ENCODE results near the gene SPAG5. TPM values are rescaled to one million over a fixed set of nuclear protein-coding genes. Genes with fewer than 3 reads are reported as not detected.

Gene SPAG5
- total and polyA plus RNA-seq, 3 experiments from 2014 or later = 3.5 to 79.7 (median 77.8) TPM

GRCh38 chr17:28574526-28574925, 24.3 kb downstream of the SPAG5 start:
- Histone ChIP-seq H3K4me1 (ENCODE audit: insufficient read depth, low read length) (peaks cover 48% of the 10 kb centered on the region), H3K27me3 (ENCODE audit: insufficient read depth, low read length, poor library complexity, severe bottlenecking) (no peaks in the 10 kb centered on the region), H3K36me3 (ENCODE audit: insufficient read depth, low read length) (no peaks in the 10 kb centered on the region), H3K4me3 (ENCODE audit: low read length) (no peak overlapping the region), H3K9me3 (ENCODE audit: low read length) (no peaks in the 10 kb centered on the region), H3K27ac (ENCODE audit: low read depth, low read length) (no peak overlapping the region)
- Mint-ChIP-seq H3K36me3 (peaks cover 0 to 16% (median 3%) of the 10 kb centered on the region in 3 donors), H3K27ac (peak overlapping the region in 2 of 8 donors; percentile 32 to 92), H3K27me3 (no peaks in the 10 kb centered on the region), H3K4me1 (peaks cover 45 to 60% (median 48%) of the 10 kb centered on the region in 3 donors), H3K4me3 (peak overlapping the region in 3 of 7 donors; percentile 32 to 76 (median 54)), H3K9me3 (no peaks in the 10 kb centered on the region)
- ChIA-PET CTCF (no interaction called here), POLR2A (no interaction called here)
- no peak for DNase-seq

DNA sequence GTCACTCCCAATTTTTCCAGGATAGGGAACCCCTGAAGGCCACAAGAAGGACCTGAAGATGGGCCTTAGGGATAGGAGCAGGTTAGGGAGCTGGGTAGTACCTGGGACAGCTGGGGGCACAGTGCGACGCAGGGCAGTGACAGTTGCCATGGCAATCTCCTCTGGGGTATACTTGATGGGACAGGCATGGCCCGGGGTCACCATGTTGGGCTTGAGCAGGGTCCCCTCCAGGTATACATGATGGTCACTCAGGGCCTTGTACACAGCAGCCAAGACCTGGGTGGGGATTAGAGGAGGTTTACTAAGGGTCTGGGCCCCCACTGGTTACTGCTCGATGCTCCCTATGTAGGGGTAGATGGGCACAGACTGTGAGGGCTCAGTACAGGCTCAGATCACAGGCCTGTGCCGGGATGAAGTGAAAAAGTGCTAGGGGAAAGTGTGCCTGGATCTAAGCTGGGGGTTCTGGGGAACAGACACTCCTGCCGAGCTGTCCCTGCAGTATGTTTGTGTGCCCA, 24.8 kb downstream of the SPAG5 start:
- peaks cover 49 to 65% (median 50%) of the 10 kb centered on the region in 3 donors for H3K4me1 Mint-ChIP-seq
- peak overlapping the region in 1 of 8 donors; percentile 32 for H3K27ac Mint-ChIP-seq
- H3K27me3 Mint-ChIP-seq = no peaks in the 10 kb centered on the region
- H3K27me3 ChIP-seq (ENCODE audit: insufficient read depth, low read length, poor library complexity, severe bottlenecking) = no peaks in the 10 kb centered on the region
- H3K9me3 ChIP-seq (ENCODE audit: low read length) = no peaks in the 10 kb centered on the region
- H3K9me3 Mint-ChIP-seq = no peaks in the 10 kb centered on the region
- no peaks in the 10 kb centered on the region for H3K36me3 ChIP-seq (ENCODE audit: insufficient read depth, low read length)
- H3K4me3 Mint-ChIP-seq = peak overlapping the region in 3 of 7 donors; percentile 32 to 76 (median 54)
- DNase-seq = no peak
- H3K4me1 ChIP-seq (ENCODE audit: insufficient read depth, low read length) = peaks cover 53% of the 10 kb centered on the region
- no peak overlapping the region for H3K4me3 ChIP-seq (ENCODE audit: low read length)
- no peak overlapping the region for H3K27ac ChIP-seq (ENCODE audit: low read depth, low read length)
- peaks cover 0 to 17% (median 4%) of the 10 kb centered on the region in 3 donors for H3K36me3 Mint-ChIP-seq
- CTCF ChIA-PET = no interaction called here
- POLR2A ChIA-PET = interaction anchor here (3.8 kb wide), 1 partner anchor 26 kb away, joined by 39 read pairs; the partner anchor contains the start of gene SPAG5

DNA sequence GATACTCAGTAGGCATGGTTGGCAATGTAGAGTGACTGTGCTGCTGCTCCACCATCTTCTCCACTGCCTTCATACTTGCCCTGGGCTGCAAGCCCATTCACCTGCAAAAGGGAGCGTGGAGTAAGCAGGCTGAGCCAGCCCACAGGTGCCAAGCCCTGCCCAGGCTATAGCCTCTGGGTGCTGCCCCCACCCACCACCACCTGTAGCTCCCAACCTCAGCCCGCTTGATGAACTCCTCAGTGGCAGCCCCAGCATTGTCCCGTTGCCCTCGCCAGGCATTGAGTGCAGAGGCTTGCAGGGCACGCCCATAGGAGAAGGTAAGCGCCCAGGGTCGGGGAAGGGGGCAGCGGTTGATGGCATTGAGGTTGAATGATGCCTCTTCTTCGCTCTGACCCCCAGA, 25.3 kb downstream of the SPAG5 start:
- ChIA-PET CTCF (no interaction called here), POLR2A (interaction anchor here (3.8 kb wide), 1 partner anchor 27 kb away, joined by 39 read pairs; the partner anchor contains the start of gene SPAG5)
- peaks cover 53% of the 10 kb centered on the region for H3K4me1 ChIP-seq (ENCODE audit: insufficient read depth, low read length)
- no peaks in the 10 kb centered on the region for H3K9me3 ChIP-seq (ENCODE audit: low read length)
- H3K4me1 Mint-ChIP-seq = peaks cover 51 to 69% (median 52%) of the 10 kb centered on the region in 3 donors
- H3K9me3 Mint-ChIP-seq = no peaks in the 10 kb centered on the region
- H3K27me3 Mint-ChIP-seq = no peaks in the 10 kb centered on the region
- no peak for DNase-seq
- peak overlapping the region in 1 of 8 donors; percentile 32 for H3K27ac Mint-ChIP-seq
- peak overlapping the region in 2 of 7 donors; percentile 52 to 98 for H3K4me3 Mint-ChIP-seq
- no peaks in the 10 kb centered on the region for H3K36me3 ChIP-seq (ENCODE audit: insufficient read depth, low read length)
- H3K27me3 ChIP-seq (ENCODE audit: insufficient read depth, low read length, poor library complexity, severe bottlenecking) = no peaks in the 10 kb centered on the region
- H3K4me3 ChIP-seq (ENCODE audit: low read length) = no peak overlapping the region
- H3K36me3 Mint-ChIP-seq = peaks cover 0 to 18% (median 4%) of the 10 kb centered on the region in 3 donors
- no peak overlapping the region for H3K27ac ChIP-seq (ENCODE audit: low read depth, low read length)

- H3K4me1 Mint-ChIP-seq = peaks cover 55 to 74% (median 57%) of the 10 kb centered on the region in 3 donors
- no peaks in the 10 kb centered on the region for H3K9me3 Mint-ChIP-seq
- no peak for DNase-seq
- H3K27me3 Mint-ChIP-seq = no peaks in the 10 kb centered on the region
- Histone ChIP-seq H3K4me3 (ENCODE audit: low read length) (no peak overlapping the region), H3K9me3 (ENCODE audit: low read length) (no peaks in the 10 kb centered on the region), H3K36me3 (ENCODE audit: insufficient read depth, low read length) (no peaks in the 10 kb centered on the region), H3K4me1 (ENCODE audit: insufficient read depth, low read length) (peaks cover 53% of the 10 kb centered on the region), H3K27me3 (ENCODE audit: insufficient read depth, low read length, poor library complexity, severe bottlenecking) (no peaks in the 10 kb centered on the region), H3K27ac (ENCODE audit: low read depth, low read length) (no peak overlapping the region)
- H3K27ac Mint-ChIP-seq = peak overlapping the region in 6 of 8 donors; percentile 30 to 96 (median 92)
- peak overlapping the region in 5 of 7 donors; percentile 47 to 98 (median 97) for H3K4me3 Mint-ChIP-seq
- H3K36me3 Mint-ChIP-seq = peaks cover 0 to 22% (median 6%) of the 10 kb centered on the region in 3 donors
- ChIA-PET POLR2A (interaction anchor here (3.8 kb wide), 1 partner anchor 27 kb away, joined by 39 read pairs; the partner anchor contains the start of gene SPAG5), CTCF (interaction anchor here (3.3 kb wide), 1 partner anchor 21 kb away, joined by 13 read pairs; the partner anchor contains the start of gene UNC119)
These were observed 25.8 kb downstream of the SPAG5 start for GRCh38 chr17:28573040-28573380.

DNA sequence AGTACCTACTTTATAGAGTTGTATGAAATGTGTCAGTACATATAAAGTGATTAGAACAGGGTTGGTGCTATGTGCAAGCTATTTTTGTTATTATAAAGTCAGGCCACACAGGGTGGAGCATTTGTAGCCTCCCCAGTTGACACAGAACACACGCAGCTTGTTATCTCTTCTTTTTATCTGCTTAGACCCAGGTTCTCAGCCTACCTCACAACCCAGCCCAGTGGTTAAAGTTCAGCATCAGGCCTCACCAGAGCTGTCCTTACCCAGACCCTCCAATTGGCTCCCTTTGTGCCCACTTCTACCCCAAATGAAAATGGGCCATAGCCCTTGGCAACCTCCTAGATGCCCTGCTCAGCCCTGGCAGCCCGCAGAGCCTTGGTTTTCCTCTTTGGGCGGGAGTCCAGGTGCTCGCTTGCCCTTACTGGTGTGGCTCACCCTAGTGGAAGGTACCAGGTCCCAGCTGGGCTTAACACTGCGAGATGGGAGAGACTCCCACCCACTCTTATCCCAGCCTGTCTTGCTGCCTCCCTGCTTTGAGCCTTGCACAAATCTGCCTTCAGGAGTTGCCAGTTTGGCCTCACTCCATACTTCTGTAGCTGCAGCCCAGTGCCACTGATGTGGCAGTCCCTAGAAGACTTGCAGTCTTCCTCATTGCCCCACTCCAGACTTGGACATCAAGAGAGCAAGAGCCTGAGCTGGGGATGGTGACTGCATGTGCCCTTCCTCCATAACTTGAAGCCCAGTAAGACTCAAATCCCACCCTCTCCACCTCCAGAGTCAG, 26.4 kb downstream of the SPAG5 start:
- Mint-ChIP-seq H3K4me3 (peak overlapping the region; percentile 95 to 98 (median 97)), H3K27me3 (no peaks in the 10 kb centered on the region), H3K36me3 (peaks cover 0 to 26% (median 6%) of the 10 kb centered on the region in 3 donors), H3K27ac (peak overlapping the region; percentile 88 to 97 (median 95)), H3K9me3 (no peaks in the 10 kb centered on the region), H3K4me1 (peaks cover 61 to 80% (median 62%) of the 10 kb centered on the region in 3 donors)
- POLR2A ChIA-PET = interaction anchor here (0.6 to 3.8 kb wide), 3 partner anchors 28 to 73 kb away, joined by 3 to 39 read pairs (median 4); partner anchors contain the start of genes BLTP2 and SPAG5
- CTCF ChIA-PET = interaction anchor here (1.2 to 3.3 kb wide), 3 partner anchors 21 to 40 kb away, joined by 4 to 13 read pairs (median 10); partner anchors contain the start of genes SPAG5 and UNC119
- no peak for DNase-seq
- no peaks in the 10 kb centered on the region for H3K36me3 ChIP-seq (ENCODE audit: insufficient read depth, low read length)
- H3K4me1 ChIP-seq (ENCODE audit: insufficient read depth, low read length) = peaks cover 52% of the 10 kb centered on the region
- H3K9me3 ChIP-seq (ENCODE audit: low read length) = no peaks in the 10 kb centered on the region
- peak overlapping the region; percentile 78 for H3K27ac ChIP-seq (ENCODE audit: low read depth, low read length)
- H3K4me3 ChIP-seq (ENCODE audit: low read length) = peak overlapping the region; percentile 98
- H3K27me3 ChIP-seq (ENCODE audit: insufficient read depth, low read length, poor library complexity, severe bottlenecking) = no peaks in the 10 kb centered on the region

- DNase-seq = peak; percentile 86 to 93 (median 89)
- peak within 1 kb of the TSS; percentile 98 for H3K4me3 ChIP-seq (ENCODE audit: low read length)
- Mint-ChIP-seq H3K9me3 (no peaks in the 10 kb centered on the region), H3K27me3 (no peaks in the 10 kb centered on the region), H3K4me3 (peak within 1 kb of the TSS; percentile 95 to 98 (median 97)), H3K4me1 (peaks cover 59 to 79% (median 60%) of the 10 kb centered on the region in 3 donors), H3K36me3 (peaks cover 0 to 32% (median 6%) of the 10 kb centered on the region in 3 donors), H3K27ac (peak within 1 kb of the TSS; percentile 88 to 97 (median 95))
- H3K4me1 ChIP-seq (ENCODE audit: insufficient read depth, low read length) = peaks cover 45% of the 10 kb centered on the region
- ChIA-PET CTCF (interaction anchor here (0.9 to 3.3 kb wide), 5 partner anchors 20 to 553 kb away, joined by 3 to 13 read pairs (median 4); partner anchors contain the start of genes SPAG5 and UNC119), POLR2A (interaction anchor here (0.6 to 3.8 kb wide), 5 partner anchors 18 to 996 kb away, joined by 3 to 39 read pairs (median 4); partner anchors contain the start of genes ABHD15, BLTP2 and SPAG5)
- peak within 1 kb of the TSS; percentile 78 for H3K27ac ChIP-seq (ENCODE audit: low read depth, low read length)
- no peaks in the 10 kb centered on the region for H3K9me3 ChIP-seq (ENCODE audit: low read length)
- no peaks in the 10 kb centered on the region for H3K36me3 ChIP-seq (ENCODE audit: insufficient read depth, low read length)
- no peaks in the 10 kb centered on the region for H3K27me3 ChIP-seq (ENCODE audit: insufficient read depth, low read length, poor library complexity, severe bottlenecking)
These were observed 27.3 kb downstream of the SPAG5 start, which contains the start of gene PIGS for GRCh38 chr17:28571361-28572122. PIGS (minus strand) TSS chr17:28571524; CDS start chr17:28571496, 28 bp downstream.

- H3K27me3 Mint-ChIP-seq = no peaks in the 10 kb centered on the region
- peak overlapping the region; percentile 95 to 98 (median 97) for H3K4me3 Mint-ChIP-seq
- peak overlapping the region; percentile 78 for H3K27ac ChIP-seq (ENCODE audit: low read depth, low read length)
- no peaks in the 10 kb centered on the region for H3K9me3 Mint-ChIP-seq
- H3K9me3 ChIP-seq (ENCODE audit: low read length) = no peaks in the 10 kb centered on the region
- H3K27me3 ChIP-seq (ENCODE audit: insufficient read depth, low read length, poor library complexity, severe bottlenecking) = no peaks in the 10 kb centered on the region
- H3K4me1 Mint-ChIP-seq = peaks cover 52 to 72% (median 53%) of the 10 kb centered on the region in 3 donors
- H3K4me3 ChIP-seq (ENCODE audit: low read length) = peak overlapping the region; percentile 98
- no peaks in the 10 kb centered on the region for H3K36me3 ChIP-seq (ENCODE audit: insufficient read depth, low read length)
- peak overlapping the region; percentile 60 to 96 (median 94) for H3K27ac Mint-ChIP-seq
- ChIA-PET POLR2A (interaction anchor here (0.6 to 3.8 kb wide), 3 partner anchors 17 to 996 kb away, joined by 3 to 39 read pairs (median 4); partner anchors contain the start of genes ABHD15 and SPAG5), CTCF (interaction anchor here (0.9 to 3.3 kb wide), 6 partner anchors 19 to 554 kb away, joined by 3 to 13 read pairs (median 4); partner anchors contain the start of genes SPAG5 and UNC119)
- peaks cover 41% of the 10 kb centered on the region for H3K4me1 ChIP-seq (ENCODE audit: insufficient read depth, low read length)
- H3K36me3 Mint-ChIP-seq = peaks cover 0 to 32% (median 6%) of the 10 kb centered on the region in 3 donors
- DNase-seq = peak; percentile 39 to 72 (median 48)
These were observed 28.0 kb downstream of the SPAG5 start for GRCh38 chr17:28570716-28571360.

Measured in CD8-positive, alpha-beta memory T cell (primary cell).